MM.1S (cell line): ENCODE results near the gene ARTN.

Experiments used
- DNase-seq: peaks from one replicate; pipeline ENCODE4 v3.0.0-alpha.2; 2015
- H2AFZ ChIP-seq: fragments of 300-600 bp; sonication (generic); 2 replicates; pipeline ENCODE4 v1.6.0; 2016; ENCODE audit warnings: antibody characterized with exemption, low read length
- H3F3A ChIP-seq: fragments of 300-600 bp; sonication (generic); 2 replicates; pipeline ENCODE4 v1.6.1; 2016; ENCODE audit warnings: mild to moderate bottlenecking, antibody characterized with exemption, low read length, moderate library complexity, mixed read lengths; ENCODE audit not compliant: insufficient read depth
- H3K27ac ChIP-seq: fragments of 300-600 bp; sonication (generic); 2 replicates; pipeline ENCODE4 v1.5.1; 2016; ENCODE audit warnings: mild to moderate bottlenecking, low read length
- H3K27me3 ChIP-seq: fragments of 300-600 bp; sonication (generic); replicated peaks from 2 replicates; pipeline ENCODE4 v1.6.0; 2016; ENCODE audit warnings: low read length; ENCODE audit not compliant: insufficient read depth
- H3K36me3 ChIP-seq: fragments of 300-600 bp; sonication (generic); replicated peaks from 2 replicates; pipeline ENCODE4 v1.6.1; 2016; ENCODE audit warnings: mild to moderate bottlenecking, low read length, mixed read lengths; ENCODE audit not compliant: insufficient read depth
- H3K4me1 ChIP-seq: fragments of 300-600 bp; sonication (generic); 2 replicates; pipeline ENCODE4 v1.6.1; 2016; ENCODE audit warnings: low read length, mixed read lengths
- H3K4me2 ChIP-seq: fragments of 300-600 bp; sonication (generic); 2 replicates; pipeline ENCODE4 v1.6.0; 2016; ENCODE audit warnings: low read depth, low read length
- H3K4me3 ChIP-seq: fragments of 300-600 bp; sonication (generic); 2 replicates; pipeline ENCODE4 v1.5.1; 2016; ENCODE audit warnings: low read length, mixed read lengths
- H3K79me2 ChIP-seq: fragments of 300-600 bp; sonication (generic); 2 replicates; pipeline ENCODE4 v1.6.1; 2016; ENCODE audit warnings: mixed run types, low read length, mixed read lengths
- H3K9ac ChIP-seq: fragments of 300-600 bp; sonication (generic); 2 replicates; pipeline ENCODE4 v1.6.1; 2016; ENCODE audit warnings: low read length, mixed read lengths
- H3K9me2 ChIP-seq: fragments of 300-600 bp; sonication (generic); replicated peaks from 2 replicates; pipeline ENCODE4 v1.6.1; 2016; ENCODE audit warnings: mild to moderate bottlenecking, low read length, mixed read lengths; ENCODE audit not compliant: insufficient read depth
- H3K9me3 ChIP-seq: fragments of 300-600 bp; sonication (generic); replicated peaks from 2 replicates; pipeline ENCODE4 v1.6.1; 2016; ENCODE audit warnings: mild to moderate bottlenecking, low read length, mixed read lengths; ENCODE audit not compliant: insufficient read depth
- H4K20me1 ChIP-seq: fragments of 300-600 bp; sonication (generic); 2 replicates; pipeline ENCODE4 v1.6.1; 2016; ENCODE audit warnings: mild to moderate bottlenecking, low read length, moderate library complexity, mixed read lengths; ENCODE audit not compliant: insufficient read depth
- EZH2 ChIP-seq: fragments of 300-600 bp; sonication (generic); optimal IDR thresholded peaks from 2 replicates; pipeline ENCODE3; 2017; ENCODE audit warnings: low read depth, mild to moderate bottlenecking, antibody characterized with exemption, low read length, mixed read lengths
- EZH2phosphoT487 ChIP-seq: fragments of 300-600 bp; sonication (generic); IDR thresholded peaks from 2 replicates; pipeline ENCODE4 v1.6.1; 2018; ENCODE audit warnings: antibody characterized with exemption, low read length
- TF ChIP-seq, protein P1 (sequence below): fragments of 300-600 bp; sonication (generic); IDR thresholded peaks from 2 replicates; pipeline ENCODE4 v1.5.1; 2016; ENCODE audit warnings: antibody characterized with exemption, low read length, mixed read lengths

The ARTN gene

GRCh38 chr1:43968348-43968948 lies 34.8 kb downstream of the ARTN start:
- H3K4me1 ChIP-seq = peaks cover 15% of the 10 kb centered on the region
- peak; percentile 51 for DNase-seq
- no peaks in the 10 kb centered on the region for H3K9me3 ChIP-seq
- no peaks in the 10 kb centered on the region for H3K36me3 ChIP-seq
- H4K20me1 ChIP-seq = no peaks in the 10 kb centered on the region
- H3K4me2 ChIP-seq = no peak overlapping the region
- peaks cover 3% of the 10 kb centered on the region for H3F3A ChIP-seq
- H3K27me3 ChIP-seq = no peaks in the 10 kb centered on the region
- no peak overlapping the region for H3K4me3 ChIP-seq
- no peak overlapping the region for H3K27ac ChIP-seq
- H3K9me2 ChIP-seq = no peaks in the 10 kb centered on the region
- peaks cover 20% of the 10 kb centered on the region for H3K79me2 ChIP-seq
- TF ChIP-seq, protein P1, sequence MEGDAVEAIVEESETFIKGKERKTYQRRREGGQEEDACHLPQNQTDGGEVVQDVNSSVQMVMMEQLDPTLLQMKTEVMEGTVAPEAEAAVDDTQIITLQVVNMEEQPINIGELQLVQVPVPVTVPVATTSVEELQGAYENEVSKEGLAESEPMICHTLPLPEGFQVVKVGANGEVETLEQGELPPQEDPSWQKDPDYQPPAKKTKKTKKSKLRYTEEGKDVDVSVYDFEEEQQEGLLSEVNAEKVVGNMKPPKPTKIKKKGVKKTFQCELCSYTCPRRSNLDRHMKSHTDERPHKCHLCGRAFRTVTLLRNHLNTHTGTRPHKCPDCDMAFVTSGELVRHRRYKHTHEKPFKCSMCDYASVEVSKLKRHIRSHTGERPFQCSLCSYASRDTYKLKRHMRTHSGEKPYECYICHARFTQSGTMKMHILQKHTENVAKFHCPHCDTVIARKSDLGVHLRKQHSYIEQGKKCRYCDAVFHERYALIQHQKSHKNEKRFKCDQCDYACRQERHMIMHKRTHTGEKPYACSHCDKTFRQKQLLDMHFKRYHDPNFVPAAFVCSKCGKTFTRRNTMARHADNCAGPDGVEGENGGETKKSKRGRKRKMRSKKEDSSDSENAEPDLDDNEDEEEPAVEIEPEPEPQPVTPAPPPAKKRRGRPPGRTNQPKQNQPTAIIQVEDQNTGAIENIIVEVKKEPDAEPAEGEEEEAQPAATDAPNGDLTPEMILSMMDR = no peak
- TF ChIP-seq EZH2 (no peak), EZH2phosphoT487 (no peak)
- H2AFZ ChIP-seq = no peak overlapping the region
- no peak overlapping the region for H3K9ac ChIP-seq

- peaks cover 20% of the 10 kb centered on the region for H3K79me2 ChIP-seq
- no peaks in the 10 kb centered on the region for H3K36me3 ChIP-seq
- peak overlapping the region; percentile 38; the same call in 1 of the 2 replicates for H3K4me3 ChIP-seq
- peaks cover 20% of the 10 kb centered on the region for H3K4me1 ChIP-seq
- peak overlapping the region; percentile 81 for H3K4me2 ChIP-seq
- no peaks in the 10 kb centered on the region for H4K20me1 ChIP-seq
- H2AFZ ChIP-seq = peak overlapping the region; percentile 42; the same call in 1 of the 2 replicates
- TF ChIP-seq EZH2phosphoT487 = no peak
- TF ChIP-seq, protein P1 = no peak
- no peak for TF ChIP-seq EZH2
- no peaks in the 10 kb centered on the region for H3K9me2 ChIP-seq
- H3K9ac ChIP-seq = no peak overlapping the region
- H3K27me3 ChIP-seq = no peaks in the 10 kb centered on the region
- H3K27ac ChIP-seq = no peak overlapping the region
- H3K9me3 ChIP-seq = no peaks in the 10 kb centered on the region
- DNase-seq = no peak
- H3F3A ChIP-seq = peaks cover 12% of the 10 kb centered on the region
These were observed 35.8 kb downstream of the ARTN start for GRCh38 chr1:43969416-43969745.

DNA sequence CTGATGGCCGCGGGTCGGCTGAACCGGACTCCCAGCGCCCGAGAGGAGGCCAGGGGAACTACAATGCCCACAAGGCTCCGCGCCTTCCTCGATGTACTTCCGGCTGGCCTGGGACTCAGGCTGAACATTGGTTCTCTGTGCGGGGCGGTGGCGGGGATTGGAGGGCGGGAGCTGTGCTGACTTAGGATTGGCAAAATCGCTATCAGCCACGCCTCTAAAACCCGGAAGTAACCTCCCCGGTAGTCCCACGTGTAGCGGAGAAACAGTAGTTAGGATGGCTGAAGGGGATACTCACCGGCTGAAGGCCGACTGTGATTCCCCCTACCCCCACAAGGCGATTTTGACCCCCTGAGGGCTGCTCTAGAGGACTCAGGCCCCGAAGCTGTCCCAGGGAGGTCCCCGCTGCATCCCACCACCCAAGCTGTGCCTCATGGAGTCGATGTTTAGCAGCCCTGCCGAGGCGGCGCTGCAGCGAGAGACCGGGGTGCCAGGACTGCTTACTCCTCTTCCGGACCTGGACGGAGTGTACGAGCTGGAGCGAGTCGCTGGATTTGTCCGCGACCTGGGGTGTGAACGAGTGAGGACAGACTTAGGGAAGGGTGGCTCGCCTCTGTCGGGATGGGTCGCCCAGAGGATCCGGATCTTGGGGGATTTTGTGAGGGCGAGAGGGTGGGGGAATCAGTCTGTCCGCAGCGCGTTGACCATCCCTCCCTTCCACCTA lies 36.3 kb downstream of the ARTN start, which contains the start of gene DPH2:
Gene DPH2, plus strand, starts transcription at position 265 of the 721 bp plus-strand sequence. Its CDS starts 166 bp downstream, at position 431.
- TF ChIP-seq, protein P1 = no peak; the same call in 1 of the 2 replicates
- TF ChIP-seq EZH2 (no peak), EZH2phosphoT487 (no peak)
- no peaks in the 10 kb centered on the region for H3K9me2 ChIP-seq
- peak within 1 kb of the TSS; percentile 88 for H3K9ac ChIP-seq
- H3K4me1 ChIP-seq = peaks cover 20% of the 10 kb centered on the region
- peaks cover 23% of the 10 kb centered on the region for H3K79me2 ChIP-seq
- H3K4me3 ChIP-seq = peak within 1 kb of the TSS; percentile 99
- H3K27ac ChIP-seq = no peak within 1 kb of the TSS
- no peaks in the 10 kb centered on the region for H4K20me1 ChIP-seq
- peaks cover 14% of the 10 kb centered on the region for H3F3A ChIP-seq
- no peaks in the 10 kb centered on the region for H3K9me3 ChIP-seq
- H3K4me2 ChIP-seq = peak within 1 kb of the TSS; percentile 99
- H3K27me3 ChIP-seq = no peaks in the 10 kb centered on the region
- no peaks in the 10 kb centered on the region for H3K36me3 ChIP-seq
- DNase-seq = peak; percentile 98
- peak within 1 kb of the TSS; percentile 92 for H2AFZ ChIP-seq
